ENCODE measurements around the gene ZFP36. TPM values are rescaled to one million over a fixed set of nuclear protein-coding genes. Genes with fewer than 3 reads are reported as not detected.

Gene ZFP36
- total RNA-seq, 1 donor from 2014 or later = 208 TPM

DNA sequence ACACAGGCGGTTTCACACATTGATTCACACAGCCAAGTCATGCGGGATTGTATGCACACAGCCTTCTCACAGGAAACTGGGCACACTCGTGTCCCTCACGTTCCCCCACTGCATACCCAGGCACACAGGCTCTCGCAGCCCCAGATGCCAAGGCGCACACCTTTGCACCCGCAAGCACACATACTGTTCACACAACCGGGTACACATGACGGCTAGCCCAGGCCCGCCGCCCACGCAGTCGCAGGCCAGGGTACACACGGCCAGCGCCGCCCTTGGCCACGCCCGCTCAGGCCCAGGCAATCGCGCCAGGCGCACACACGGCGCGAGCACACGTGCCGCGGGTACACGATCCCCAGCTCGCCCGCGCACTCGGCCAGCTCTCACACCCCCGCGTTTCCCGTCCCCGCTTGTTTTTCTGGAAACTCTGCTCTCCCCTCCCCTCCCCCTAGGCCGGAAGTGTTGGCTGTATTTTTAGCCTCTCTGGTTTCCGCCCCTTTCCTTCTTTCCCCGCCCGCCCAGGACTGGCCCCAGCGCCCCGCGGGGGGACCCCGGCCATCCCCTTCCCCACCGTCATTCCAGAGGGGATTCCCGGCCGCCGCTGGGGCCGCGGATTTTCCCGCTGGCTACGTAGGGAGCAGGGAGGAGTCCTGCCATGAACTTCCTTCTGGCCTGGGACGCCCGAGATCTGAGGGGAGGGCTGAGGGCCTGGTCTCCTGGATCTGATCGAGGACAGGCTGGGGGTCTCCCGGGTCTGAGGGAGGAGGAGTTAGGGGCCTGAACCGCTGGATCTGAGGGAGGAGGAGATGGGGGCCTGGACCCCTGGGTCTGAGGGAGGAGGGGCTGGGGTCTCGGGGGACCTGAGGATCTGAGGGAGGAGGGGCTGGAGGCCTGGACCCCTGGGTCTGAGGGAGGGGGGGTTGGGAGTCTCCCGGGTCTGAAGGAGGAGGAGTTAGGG, 4.0 kb upstream of the ZFP36 start:
- TF ChIP-seq CTCF (IDR thresholded peaks at IDR 0.05) = no peak
- H3K4me3 ChIP-seq = peak overlapping the region; percentile 61
- intact Hi-C loops (cut with DNase I) = no loop called here
- DNase-seq (peak; percentile 96), ATAC-seq (peak; percentile 47 to 68)
- peaks cover 65% of the 10 kb centered on the region for H3K4me1 ChIP-seq
- H3K27ac ChIP-seq = peak overlapping the region; percentile 100
- H3K36me3 ChIP-seq = peaks cover 3% of the 10 kb centered on the region
- no peaks in the 10 kb centered on the region for H3K27me3 ChIP-seq (ENCODE audit: low read depth)
- H3K9me3 ChIP-seq = no peaks in the 10 kb centered on the region

GRCh38 chr19:39403331-39404312, 3.0 kb upstream of the ZFP36 start:
- H3K27me3 ChIP-seq (ENCODE audit: low read depth) = no peaks in the 10 kb centered on the region
- intact Hi-C loops (cut with DNase I) = no loop called here
- H3K36me3 ChIP-seq = peaks cover 13% of the 10 kb centered on the region
- ATAC-seq (peak; percentile 54 to 75), DNase-seq (peak; percentile 99)
- no peak for TF ChIP-seq CTCF (IDR thresholded peaks at IDR 0.05)
- peaks cover 55% of the 10 kb centered on the region for H3K4me1 ChIP-seq
- H3K27ac ChIP-seq = peak overlapping the region; percentile 100
- no peaks in the 10 kb centered on the region for H3K9me3 ChIP-seq
- peak overlapping the region; percentile 61 for H3K4me3 ChIP-seq

DNA sequence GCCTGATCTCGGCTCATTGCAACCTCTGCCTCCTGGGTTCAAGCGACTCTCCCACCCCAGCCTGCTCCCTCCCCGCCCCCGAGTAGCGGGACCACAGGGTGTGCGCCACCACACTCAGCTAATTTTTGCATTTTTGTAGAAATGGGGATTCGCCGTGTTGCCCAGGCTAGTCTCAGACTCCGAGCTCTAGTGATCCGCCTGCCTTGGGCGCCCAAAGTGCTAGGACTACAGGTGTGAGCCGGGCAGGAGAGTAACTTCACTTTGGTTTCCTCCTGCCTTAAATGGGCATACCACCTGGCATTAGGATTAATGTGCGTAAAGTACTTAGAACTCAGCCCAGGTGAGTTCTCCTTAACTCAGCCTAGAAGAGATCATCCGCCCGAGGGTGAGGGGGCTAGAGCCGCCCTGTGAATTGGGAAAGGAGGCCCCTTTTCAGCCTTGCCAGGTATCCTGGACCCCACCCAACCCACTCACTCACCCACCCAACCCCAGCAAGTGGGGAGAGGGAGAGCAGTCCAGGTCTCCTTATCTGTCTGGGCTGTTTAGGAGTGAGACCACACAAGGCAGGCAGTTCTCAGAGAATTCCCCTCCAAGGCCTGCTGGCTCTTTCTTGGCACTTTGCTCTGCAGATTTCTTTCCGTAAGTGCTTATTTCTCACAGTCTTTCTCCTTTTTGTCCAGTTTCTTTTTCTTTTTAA, 1.2 kb upstream of the ZFP36 start:
- intact Hi-C loops (cut with DNase I) = no loop called here
- peaks cover 44% of the 10 kb centered on the region for H3K4me1 ChIP-seq
- peak overlapping the region; percentile 97 for H3K4me3 ChIP-seq

GRCh38 chr19:39405958-39406655, 540 bp upstream of the ZFP36 start:
- peak overlapping the region; percentile 97 for H3K4me3 ChIP-seq
- H3K4me1 ChIP-seq = peaks cover 46% of the 10 kb centered on the region
- H3K9me3 ChIP-seq = no peaks in the 10 kb centered on the region
- peaks cover 16% of the 10 kb centered on the region for H3K36me3 ChIP-seq
- TF ChIP-seq CTCF (IDR thresholded peaks at IDR 0.05) = no peak
- H3K27me3 ChIP-seq (ENCODE audit: low read depth) = no peaks in the 10 kb centered on the region
- no peak for ATAC-seq
- peak overlapping the region; percentile 100 for H3K27ac ChIP-seq
- no peak for DNase-seq
- intact Hi-C loops (cut with DNase I) = no loop called here

More for the DNA sequence above, 1.2 kb upstream of the ZFP36 start:
- H3K9me3 ChIP-seq = no peaks in the 10 kb centered on the region
- TF ChIP-seq CTCF (IDR thresholded peaks at IDR 0.05) = no peak
- ATAC-seq (no peak), DNase-seq (no peak)
- H3K27me3 ChIP-seq (ENCODE audit: low read depth) = no peaks in the 10 kb centered on the region
- H3K27ac ChIP-seq = peak overlapping the region; percentile 100
- H3K36me3 ChIP-seq = peaks cover 16% of the 10 kb centered on the region
